NCI-H2029 treated with DMSO at 0.1 percent for 48 hours (cell line): ENCODE results near the gene GSTT2.
"Not testable (repeated sequence)": the region's sequence is repeated elsewhere in the genome, so short reads cannot be mapped to it uniquely, and the experiment has no call there.

ENCODE experiments used
- DNase-seq: peaks from one replicate; lab custom pipeline; 2025; lab: John Stamatoyannopoulos, UW

Gene GSTT2

GRCh38 chr22:23974836-23975352, 5.0 kb upstream of the GSTT2 start:
- not testable (repeated sequence) for DNase-seq

GRCh38 chr22:23977304-23977703, 2.6 kb upstream of the GSTT2 start:
- DNase-seq: not testable (repeated sequence)

- DNase-seq: not testable (repeated sequence)
Measured at GRCh38 chr22:23980567-23980966, 633 bp downstream of the GSTT2 start.

GRCh38 chr22:23984430-23984829, 4.5 kb downstream of the GSTT2 start:
- no peak for DNase-seq

GRCh38 chr22:23986089-23986488, 6.2 kb downstream of the GSTT2 start:
- DNase-seq: not testable (repeated sequence)

GRCh38 chr22:23986538-23987178, 6.7 kb downstream of the GSTT2 start:
- not testable (repeated sequence) for DNase-seq

- DNase-seq: not testable (repeated sequence)
Measured at GRCh38 chr22:23989583-23990244, 9.8 kb downstream of the GSTT2 start.

- DNase-seq: not testable (repeated sequence)
Measured at GRCh38 chr22:23993080-23993479, 13.1 kb downstream of the GSTT2 start.

- DNase-seq: not testable (repeated sequence)
Measured at GRCh38 chr22:23993581-23994177, 13.7 kb downstream of the GSTT2 start.

GRCh38 chr22:23997092-23997491, 17.2 kb downstream of the GSTT2 start:
- DNase-seq: no peak

- DNase-seq: not testable (repeated sequence)
Measured at GRCh38 chr22:23999779-24000178, 19.8 kb downstream of the GSTT2 start.

GRCh38 chr22:24001314-24001713, 21.4 kb downstream of the GSTT2 start:
- DNase-seq: no peak

- no peak for DNase-seq
Measured at GRCh38 chr22:24002272-24002671, 22.3 kb downstream of the GSTT2 start.

GRCh38 chr22:24002851-24003250, 22.9 kb downstream of the GSTT2 start:
- DNase-seq: no peak

- DNase-seq: no peak
Measured at GRCh38 chr22:24003887-24004286, 24.0 kb downstream of the GSTT2 start.

- no peak for DNase-seq
Measured at GRCh38 chr22:24005201-24005600, 25.3 kb downstream of the GSTT2 start, which contains the start of gene GSTT4. TSS of gene GSTT4 (minus strand) at chr22:24005453. CDS start at chr22:24005356, 97 bp downstream.

- DNase-seq: no peak
Measured at GRCh38 chr22:24006207-24006913, 26.4 kb downstream of the GSTT2 start.

- DNase-seq: no peak
Measured at GRCh38 chr22:24006914-24007214, 26.9 kb downstream of the GSTT2 start.

GRCh38 chr22:24007253-24008021, 27.5 kb downstream of the GSTT2 start:
- no peak for DNase-seq

GRCh38 chr22:24008022-24008283, 28.0 kb downstream of the GSTT2 start:
- no peak for DNase-seq

GRCh38 chr22:24008381-24009226, 28.7 kb downstream of the GSTT2 start:
- no peak for DNase-seq
